ENCODE measurements around the gene DBP. TPM values are rescaled to one million over a fixed set of nuclear protein-coding genes. Genes with fewer than 3 reads are reported as not detected.

Gene DBP
- total RNA-seq, 4 donors from 2014 or later, result 0.33 to 18.6 (median 6.3) TPM

DNA sequence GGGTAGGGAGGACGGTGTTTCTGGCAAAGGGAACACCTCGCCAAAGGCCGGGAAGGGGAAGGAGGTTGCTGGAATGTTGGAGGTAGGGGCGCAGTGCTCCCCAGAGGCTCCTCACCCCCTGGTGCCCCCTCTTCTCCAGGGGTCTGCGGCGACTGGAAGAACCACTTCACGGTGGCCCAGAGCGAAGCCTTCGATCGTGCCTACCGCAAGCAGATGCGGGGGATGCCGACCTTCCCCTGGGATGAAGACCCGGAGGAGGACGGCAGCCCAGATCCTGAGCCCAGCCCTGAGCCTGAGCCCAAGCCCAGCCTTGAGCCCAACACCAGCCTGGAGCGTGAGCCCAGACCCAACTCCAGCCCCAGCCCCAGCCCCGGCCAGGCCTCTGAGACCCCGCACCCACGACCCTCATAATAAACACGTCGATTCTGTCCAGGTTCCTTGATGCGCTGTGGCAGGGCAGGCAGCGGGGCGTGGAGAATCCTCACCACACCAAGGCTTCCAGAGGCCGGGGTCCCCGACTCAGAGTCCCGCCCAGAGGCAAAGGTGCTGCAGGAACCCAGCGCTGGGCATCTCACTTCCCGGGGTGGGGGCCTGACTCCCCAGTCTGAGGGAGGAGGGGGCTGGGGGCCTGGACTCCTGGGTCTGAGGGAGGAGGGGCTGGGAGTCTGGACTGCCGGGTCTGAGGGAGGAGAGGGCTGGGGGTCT is 38.0 kb downstream of the DBP start:
- TF ChIP-seq, protein P1, sequence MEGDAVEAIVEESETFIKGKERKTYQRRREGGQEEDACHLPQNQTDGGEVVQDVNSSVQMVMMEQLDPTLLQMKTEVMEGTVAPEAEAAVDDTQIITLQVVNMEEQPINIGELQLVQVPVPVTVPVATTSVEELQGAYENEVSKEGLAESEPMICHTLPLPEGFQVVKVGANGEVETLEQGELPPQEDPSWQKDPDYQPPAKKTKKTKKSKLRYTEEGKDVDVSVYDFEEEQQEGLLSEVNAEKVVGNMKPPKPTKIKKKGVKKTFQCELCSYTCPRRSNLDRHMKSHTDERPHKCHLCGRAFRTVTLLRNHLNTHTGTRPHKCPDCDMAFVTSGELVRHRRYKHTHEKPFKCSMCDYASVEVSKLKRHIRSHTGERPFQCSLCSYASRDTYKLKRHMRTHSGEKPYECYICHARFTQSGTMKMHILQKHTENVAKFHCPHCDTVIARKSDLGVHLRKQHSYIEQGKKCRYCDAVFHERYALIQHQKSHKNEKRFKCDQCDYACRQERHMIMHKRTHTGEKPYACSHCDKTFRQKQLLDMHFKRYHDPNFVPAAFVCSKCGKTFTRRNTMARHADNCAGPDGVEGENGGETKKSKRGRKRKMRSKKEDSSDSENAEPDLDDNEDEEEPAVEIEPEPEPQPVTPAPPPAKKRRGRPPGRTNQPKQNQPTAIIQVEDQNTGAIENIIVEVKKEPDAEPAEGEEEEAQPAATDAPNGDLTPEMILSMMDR (IDR thresholded peaks at IDR 0.05; ENCODE audit: low read depth), result no peak

DNA sequence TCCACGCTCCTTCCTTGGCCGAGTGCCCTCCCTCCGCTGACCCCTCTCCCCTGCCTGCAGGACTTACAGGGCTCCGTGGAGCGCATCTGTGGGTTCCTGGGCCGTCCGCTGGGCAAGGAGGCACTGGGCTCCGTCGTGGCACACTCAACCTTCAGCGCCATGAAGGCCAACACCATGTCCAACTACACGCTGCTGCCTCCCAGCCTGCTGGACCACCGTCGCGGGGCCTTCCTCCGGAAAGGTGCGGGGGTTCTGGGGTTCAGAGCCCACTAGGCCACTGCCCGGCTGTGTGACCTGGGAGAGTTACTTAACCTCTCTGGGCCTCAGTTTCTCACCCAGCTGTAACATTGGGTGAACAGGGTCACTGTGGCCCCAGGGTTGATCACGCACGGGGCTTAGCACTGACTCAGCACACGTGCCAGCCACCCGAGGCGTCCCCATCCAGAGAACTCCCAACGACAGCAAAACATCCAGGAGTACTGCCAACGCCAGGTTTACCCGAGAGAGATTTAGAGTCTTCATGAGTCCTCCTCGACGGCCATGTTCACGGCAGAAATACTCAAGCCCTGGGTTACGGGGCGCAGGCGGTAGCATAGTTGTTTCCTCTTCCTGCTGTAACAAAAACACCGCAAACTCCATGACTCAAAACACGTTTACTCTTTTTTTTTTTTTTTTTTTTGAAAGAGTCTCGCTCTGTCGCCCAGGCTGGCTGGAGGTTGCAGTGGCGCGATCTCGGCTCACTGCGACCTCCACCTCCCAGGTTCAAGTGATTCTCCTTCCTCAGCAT is 40.3 kb downstream of the DBP start:
- TF ChIP-seq, protein P1 (IDR thresholded peaks at IDR 0.05; ENCODE audit: low read depth), result no peak

DNA sequence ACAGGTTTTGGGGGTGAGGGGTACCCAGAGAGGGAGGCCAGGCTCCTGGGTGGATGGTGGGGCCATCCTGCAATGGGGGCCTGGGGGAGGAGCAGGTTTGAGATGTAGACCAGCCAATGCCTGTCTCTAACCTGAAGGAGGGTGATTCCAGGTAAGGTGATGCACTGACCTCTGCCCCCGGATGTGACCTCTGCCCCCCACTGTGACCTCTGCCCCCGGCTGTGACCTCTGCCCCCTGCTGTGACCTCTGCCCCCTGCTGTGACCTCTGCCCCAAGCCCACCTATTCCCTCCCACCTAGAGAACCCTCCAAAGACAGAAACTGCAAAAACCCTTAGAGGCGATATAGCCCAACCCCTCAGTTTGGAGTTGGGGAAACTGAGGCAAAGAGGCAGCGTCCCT is 40.9 kb downstream of the DBP start:
- TF ChIP-seq, protein P1 (IDR thresholded peaks at IDR 0.05; ENCODE audit: low read depth), result no peak

- TF ChIP-seq, protein P1 (IDR thresholded peaks at IDR 0.05; ENCODE audit: low read depth), result no peak
Measured at GRCh38 chr19:48595833-48596232, 41.3 kb downstream of the DBP start.

GRCh38 chr19:48595171-48595570 is 42.0 kb downstream of the DBP start:
- TF ChIP-seq, protein P1 (IDR thresholded peaks at IDR 0.05; ENCODE audit: low read depth), result no peak

DNA sequence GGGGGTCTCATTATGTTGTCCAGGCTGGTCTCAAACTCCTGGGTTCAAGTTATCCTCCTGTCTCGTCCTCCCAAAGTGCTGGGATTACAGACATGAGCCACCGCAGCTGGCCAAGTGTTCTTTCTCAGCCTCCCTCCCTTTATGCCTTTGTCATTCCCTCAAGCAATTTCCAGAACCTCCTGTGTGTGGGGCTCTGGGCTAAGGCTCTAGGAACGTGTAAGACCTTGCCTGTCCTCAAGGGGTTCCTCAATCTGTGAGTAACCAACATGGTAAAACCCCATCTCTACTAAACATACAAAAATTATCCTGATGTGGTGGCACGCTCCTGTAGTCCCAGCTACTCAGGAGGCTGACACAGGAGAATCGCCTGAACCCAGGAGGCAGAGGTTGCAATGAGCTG is 46.2 kb downstream of the DBP start:
- TF ChIP-seq, protein P1 (IDR thresholded peaks at IDR 0.05; ENCODE audit: low read depth), result no peak

- TF ChIP-seq, protein P1 (IDR thresholded peaks at IDR 0.05; ENCODE audit: low read depth), result no peak
Measured at GRCh38 chr19:48588670-48589401, 48.3 kb downstream of the DBP start.
